H9 (cell line): Measurements from ENCODE around the gene TBX1. TPM values are rescaled to one million over a fixed set of nuclear protein-coding genes. Genes with fewer than 3 reads are reported as not detected.
A peak's percentile ranks its signal among the peaks of the same experiment; 100 is the strongest.

ENCODE experiments used
- DNase-seq: peaks from one replicate; pipeline ENCODE4 v3.0.0-alpha.2; 2017
- H2AFZ ChIP-seq: one replicate; pipeline ENCODE4 v1.6.1; 2013; ENCODE audit warnings: mild to moderate bottlenecking, low read length, control low read depth, moderate library complexity
- H2AK5ac ChIP-seq: 2 replicates; pipeline ENCODE4 v1.6.1; 2013; ENCODE audit warnings: low read length, control low read depth, mixed read lengths; ENCODE audit not compliant: insufficient read length
- H2BK120ac ChIP-seq: one replicate; pipeline ENCODE4 v1.6.1; 2013; ENCODE audit warnings: low read depth, mild to moderate bottlenecking, low read length, control low read depth, inconsistent platforms; ENCODE audit not compliant: poor library complexity, severe bottlenecking
- H2BK12ac ChIP-seq: 2 replicates; pipeline ENCODE4 v1.6.1; 2013; ENCODE audit warnings: low read length, control low read depth, mixed read lengths, low read depth; ENCODE audit not compliant: insufficient read length
- H2BK15ac ChIP-seq: 2 replicates; pipeline ENCODE4 v1.6.1; 2013; ENCODE audit warnings: low read depth, low read length, control low read depth
- H2BK20ac ChIP-seq: one replicate; pipeline ENCODE4 v1.6.1; 2013; ENCODE audit warnings: low read depth, mild to moderate bottlenecking, low read length, control low read depth, inconsistent platforms; ENCODE audit not compliant: poor library complexity, severe bottlenecking
- H2BK5ac ChIP-seq: 2 replicates; pipeline ENCODE4 v1.6.1; 2013; ENCODE audit warnings: low read length, control low read depth, mixed read lengths; ENCODE audit not compliant: insufficient read length
- H3K14ac ChIP-seq: 2 replicates; pipeline ENCODE4 v1.6.1; 2013; ENCODE audit warnings: low read length, control low read depth; ENCODE audit not compliant: insufficient read depth
- H3K18ac ChIP-seq: 2 replicates; pipeline ENCODE4 v1.6.1; 2013; ENCODE audit warnings: low read depth, mild to moderate bottlenecking, mixed read lengths, low read length, control low read depth; ENCODE audit not compliant: insufficient read length
- H3K23ac ChIP-seq: 2 replicates; pipeline ENCODE4 v1.6.1; 2013; ENCODE audit warnings: low read length, control low read depth, mixed read lengths, low read depth; ENCODE audit not compliant: insufficient read length
- H3K23me2 ChIP-seq: 2 replicates; pipeline ENCODE4 v1.6.1; 2013; ENCODE audit warnings: low read depth, mild to moderate bottlenecking, mixed read lengths, low read length, control low read depth; ENCODE audit not compliant: insufficient read length, poor library complexity, severe bottlenecking
- H3K27ac ChIP-seq: 2 replicates; pipeline ENCODE4 v1.5.1; 2013; ENCODE audit warnings: low read length, control low read depth, mixed read lengths, low read depth; ENCODE audit not compliant: insufficient read length
- H3K27me3 ChIP-seq: 2 replicates; pipeline ENCODE4 v1.6.1; 2013; ENCODE audit warnings: low read length, control low read depth, inconsistent platforms; ENCODE audit not compliant: insufficient read depth
- H3K4ac ChIP-seq: 2 replicates; pipeline ENCODE4 v1.6.1; 2013; ENCODE audit warnings: low read depth, mild to moderate bottlenecking, control low read depth, inconsistent platforms, low read length, moderate library complexity
- H3K4me1 ChIP-seq: 2 replicates; pipeline ENCODE4 v1.6.1; 2013; ENCODE audit warnings: low read length, control low read depth, inconsistent platforms; ENCODE audit not compliant: insufficient read depth
- H3K4me2 ChIP-seq: 2 replicates; pipeline ENCODE4 v1.6.1; 2013; ENCODE audit warnings: low read length, control low read depth, mixed read lengths; ENCODE audit not compliant: insufficient read length, insufficient read depth
- H3K56ac ChIP-seq: 2 replicates; pipeline ENCODE4 v1.6.1; 2013; ENCODE audit warnings: low read depth, mild to moderate bottlenecking, mixed read lengths, low read length, control low read depth; ENCODE audit not compliant: insufficient read length
- H3K79me1 ChIP-seq: 2 replicates; pipeline ENCODE4 v1.6.1; 2013; ENCODE audit warnings: low read depth, mild to moderate bottlenecking, moderate library complexity, low read length, control low read depth, inconsistent platforms; ENCODE audit not compliant: insufficient read depth, poor library complexity, severe bottlenecking
- H3K79me2 ChIP-seq: 2 replicates; pipeline ENCODE4 v1.6.1; 2013; ENCODE audit warnings: low read length, control low read depth, inconsistent platforms; ENCODE audit not compliant: insufficient read depth
- H3K9ac ChIP-seq: 2 replicates; pipeline ENCODE4 v1.6.1; 2013; ENCODE audit warnings: low read length, control low read depth, mixed read lengths; ENCODE audit not compliant: insufficient read length; ENCODE audit errors: extremely low read depth
- H3K9me3 ChIP-seq: one replicate; pipeline ENCODE4 v1.6.1; 2013; ENCODE audit warnings: low read depth, low read length, inconsistent platforms; ENCODE audit not compliant: control insufficient read depth
- H3T11ph ChIP-seq: one replicate; pipeline ENCODE4 v1.6.1; 2013; ENCODE audit warnings: mild to moderate bottlenecking, low read length, control low read depth, inconsistent platforms
- H4K20me1 ChIP-seq: one replicate; pipeline ENCODE4 v1.6.1; 2013; ENCODE audit not compliant: control insufficient read depth, insufficient read length, insufficient read depth
- H4K5ac ChIP-seq: 2 replicates; pipeline ENCODE4 v1.6.1; 2013; ENCODE audit warnings: low read depth, mild to moderate bottlenecking, mixed read lengths, low read length, control low read depth; ENCODE audit not compliant: insufficient read length
- H4K8ac ChIP-seq: replicated peaks from 2 replicates; pipeline ENCODE4 v1.6.1; 2013; ENCODE audit warnings: low read length, control low read depth, mixed read lengths, low read depth; ENCODE audit not compliant: insufficient read length
- H4K91ac ChIP-seq: 2 replicates; pipeline ENCODE4 v1.6.1; 2013; ENCODE audit warnings: low read depth, mild to moderate bottlenecking, moderate library complexity, mixed read lengths, low read length, control low read depth; ENCODE audit not compliant: insufficient read length
- H3K27ac Mint-ChIP-seq, 3 experiments: 2 replicates in 2 of 3; 3 replicates in 1 of 3; pipeline ENCODE4 v1.8.0; 2020 to 2021; ENCODE audit warnings: mixed read lengths in 3 of 3, mild to moderate bottlenecking in 1 of 3, moderate library complexity in 1 of 3
- H3K27me3 Mint-ChIP-seq: 2 replicates; pipeline ENCODE4 v1.8.0; 2021; ENCODE audit warnings: low read depth, mild to moderate bottlenecking, moderate library complexity, mixed read lengths
- H3K36me3 Mint-ChIP-seq, 3 experiments: 2 replicates in 2 of 3; 3 replicates in 1 of 3; pipeline ENCODE4 v1.8.0; 2020 to 2021; ENCODE audit warnings: low read depth in 3 of 3, mixed read lengths in 3 of 3; ENCODE audit not compliant: insufficient read depth in 1 of 3
- H3K4me1 Mint-ChIP-seq, 2 experiments: 2 replicates each; pipeline ENCODE4 v1.8.0; 2020; ENCODE audit warnings: mixed read lengths in 2 of 2
- H3K4me3 Mint-ChIP-seq, 2 experiments: 2 replicates in 1 of 2; 3 replicates in 1 of 2; pipeline ENCODE4 v1.8.0; 2020 to 2021; ENCODE audit warnings: mild to moderate bottlenecking in 2 of 2, mixed read lengths in 2 of 2, moderate library complexity in 1 of 2
- H3K9me3 Mint-ChIP-seq, 2 experiments: 2 replicates in 1 of 2; 3 replicates in 1 of 2; pipeline ENCODE4 v1.8.0; 2020; ENCODE audit warnings: mild to moderate bottlenecking in 2 of 2, mixed read lengths in 2 of 2, moderate library complexity in 1 of 2
- CTCF ChIP-seq: fragments of 200-600 bp; sonication (generic); conservative IDR thresholded peaks from 3 replicates; pipeline ENCODE4 v1.8.0; 2021; ENCODE audit warnings: antibody characterized with exemption, mild to moderate bottlenecking
- WGBS: extraction: QIAGEN DNeasy Blood & Tissue Kit; methylation state at CpG from one replicate; pipeline ENCODE4 v1.1.7; 2013; ENCODE audit warnings: missing lambda C conversion rate, low lambda C conversion rate, mixed read lengths; ENCODE audit not compliant: insufficient read length; ENCODE audit errors: extremely low coverage; 5-methylcytosine and 5-hydroxymethylcytosine counted together
- total RNA-seq: library from RNA; stranded (reverse); gene quantifications from 2 replicates; pipeline ENCODE4 v1.2.1, GENCODE V29; 2021

TBX1 gene
- total RNA-seq, 1 experiment from 2014 or later = 2.2 TPM

DNA sequence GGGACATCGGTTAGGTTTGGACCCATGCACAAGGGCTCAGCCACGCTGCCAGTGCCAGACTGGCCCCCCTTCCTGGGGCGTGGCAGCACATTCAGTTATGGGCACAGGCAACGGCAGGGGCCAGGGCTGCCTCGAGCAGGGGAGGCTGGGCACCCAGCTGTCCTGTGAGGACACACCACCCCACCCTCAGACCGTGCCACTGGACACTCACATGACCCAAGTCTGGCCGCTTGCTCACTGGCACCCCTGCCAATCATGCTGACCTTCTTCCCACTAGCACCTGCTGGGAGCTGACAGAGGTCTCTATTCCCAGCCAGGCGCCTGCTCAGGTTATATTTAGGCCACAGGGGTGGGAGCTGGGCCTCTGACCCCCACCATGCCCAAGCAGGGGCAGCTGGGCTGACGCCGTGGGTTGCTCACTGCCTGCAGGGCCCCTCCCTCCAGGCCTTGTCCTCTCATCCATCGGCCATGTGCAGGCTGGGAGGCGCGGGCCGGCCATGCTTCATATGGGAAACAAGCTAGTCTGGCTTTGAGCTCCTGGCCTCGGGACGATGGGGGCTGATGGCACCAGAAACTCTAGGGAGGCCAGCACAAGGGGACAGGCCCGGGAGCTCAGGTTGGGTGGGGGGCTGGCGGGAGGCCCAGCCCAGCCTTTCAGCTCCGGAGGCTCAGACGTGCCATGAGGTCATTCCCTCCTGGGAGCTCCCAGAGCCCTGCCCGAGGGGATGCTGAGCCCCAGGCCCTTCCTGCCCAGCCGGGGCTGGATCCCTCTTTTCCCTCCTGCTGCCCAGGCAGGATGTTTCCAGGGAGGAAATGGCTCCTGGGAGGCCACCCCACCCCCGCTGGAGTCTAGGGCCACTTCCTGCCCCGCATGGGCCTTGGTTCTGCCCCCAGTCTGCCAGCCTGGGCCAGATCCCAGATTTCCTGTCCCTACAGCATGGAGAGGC lies 15.2 kb upstream of the TBX1 start:
- Histone ChIP-seq H3K4ac (no peak overlapping the region), H3K9ac (no peak overlapping the region), H3K27me3 (no peaks in the 10 kb centered on the region), H3K9me3 (no peaks in the 10 kb centered on the region), H2AK5ac (no peak overlapping the region), H3K23me2 (no peaks in the 10 kb centered on the region), H4K8ac (no peak overlapping the region), H2BK15ac (no peak overlapping the region), H3K4me1 (no peaks in the 10 kb centered on the region), H3K79me2 (no peaks in the 10 kb centered on the region), H3K23ac (no peak overlapping the region), H3T11ph (no peak overlapping the region), H2BK5ac (no peak overlapping the region), H3K27ac (no peak overlapping the region), H2AFZ (no peak overlapping the region), H4K5ac (no peak overlapping the region), H3K56ac (no peak overlapping the region), H2BK20ac (no peak overlapping the region), H2BK12ac (no peak overlapping the region), H3K14ac (peak overlapping the region; percentile 16; the same call in 1 of the 2 replicates), H3K79me1 (no peaks in the 10 kb centered on the region), H3K4me2 (no peak overlapping the region), H4K20me1 (no peaks in the 10 kb centered on the region), H3K18ac (no peak overlapping the region), H2BK120ac (no peak overlapping the region), H4K91ac (no peak overlapping the region)
- Mint-ChIP-seq H3K9me3 (no peaks in the 10 kb centered on the region; a peak in 1 of 5 replicates), H3K27me3 (peaks cover 12% of the 10 kb centered on the region), H3K4me3 (no peak overlapping the region), H3K36me3 (no peaks in the 10 kb centered on the region), H3K4me1 (peaks cover 7 to 12% of the 10 kb centered on the region in 2 experiments), H3K27ac (no peak overlapping the region)
- TF ChIP-seq CTCF = no peak
- WGBS = no CpG with 5 or more reads among the region's 24 CpGs
- DNase-seq = no peak
